Measurements from ENCODE around the gene UBE3A.

The UBE3A gene

GRCh38 chr15:25406261-25406660 lies 32.6 kb downstream of the UBE3A start:
- DNase-seq, result no peak

GRCh38 chr15:25403771-25404170 lies 35.1 kb downstream of the UBE3A start:
- DNase-seq, result no peak

GRCh38 chr15:25402342-25402741 lies 36.5 kb downstream of the UBE3A start:
- DNase-seq, result no peak

GRCh38 chr15:25401501-25401900 lies 37.3 kb downstream of the UBE3A start:
- no peak for DNase-seq

GRCh38 chr15:25397100-25397499 lies 41.7 kb downstream of the UBE3A start:
- DNase-seq, result no peak

GRCh38 chr15:25394898-25395297 lies 43.9 kb downstream of the UBE3A start:
- DNase-seq, result no peak

GRCh38 chr15:25392806-25393205 lies 46.0 kb downstream of the UBE3A start:
- DNase-seq, result no peak

GRCh38 chr15:25391971-25392721 lies 46.7 kb downstream of the UBE3A start:
- DNase-seq, result no peak

GRCh38 chr15:25385986-25386385 lies 52.8 kb downstream of the UBE3A start:
- no peak for DNase-seq

- no peak for DNase-seq
These were observed 57.2 kb downstream of the UBE3A start for GRCh38 chr15:25381579-25381978.

GRCh38 chr15:25378501-25378901 lies 60.3 kb downstream of the UBE3A start:
- DNase-seq, result no peak

GRCh38 chr15:25375557-25375956 lies 63.3 kb downstream of the UBE3A start:
- no peak for DNase-seq

- peak in 1 of 56 donors; percentile 9 for DNase-seq
These were observed 64.7 kb downstream of the UBE3A start for GRCh38 chr15:25374143-25374542.

- DNase-seq, result no peak
These were observed 66.5 kb downstream of the UBE3A start for GRCh38 chr15:25372298-25372697.

- no peak for DNase-seq
These were observed 70.0 kb downstream of the UBE3A start for GRCh38 chr15:25368850-25369249.

GRCh38 chr15:25366058-25366457 lies 72.8 kb downstream of the UBE3A start:
- no peak for DNase-seq

- DNase-seq, result no peak
These were observed 76.3 kb downstream of the UBE3A start for GRCh38 chr15:25362545-25362944.

GRCh38 chr15:25347707-25348106 lies 91.1 kb downstream of the UBE3A start:
- DNase-seq, result no peak

- no peak for DNase-seq
These were observed 92.5 kb downstream of the UBE3A start for GRCh38 chr15:25346371-25346770.

- peak in 37 of 56 donors; percentile 4 to 74 (median 27) for DNase-seq
These were observed 92.9 kb downstream of the UBE3A start for GRCh38 chr15:25345943-25346342.

- DNase-seq, result no peak
These were observed 96.2 kb downstream of the UBE3A start for GRCh38 chr15:25342629-25343028.

GRCh38 chr15:25339431-25339830 lies 99.4 kb downstream of the UBE3A start:
- DNase-seq, result no peak

- DNase-seq, result no peak
These were observed 103.5 kb downstream of the UBE3A start for GRCh38 chr15:25335279-25335678.

GRCh38 chr15:25333049-25333448 lies 105.8 kb downstream of the UBE3A start:
- DNase-seq, result no peak

Data from amygdala (tissue), 56 donors.